Activated naive CD8-positive, alpha-beta T cell treated with anti-CD3 and anti-CD28 coated beads, Interleukin-2, amount 50 U/mL, for 24 hours (primary cell): ENCODE data around the gene MYL3.

Experiments used
- ATAC-seq: fragments of 150-1000 bp; cut with Tn5 transposase; one replicate; pipeline ENCODE4 v1.10.0; 2021
- DNase-seq: peaks from one replicate; pipeline ENCODE4 v3.0.0; 2021
- H3K27ac Mint-ChIP-seq: one replicate; pipeline ENCODE4 v1.8.0; 2021; ENCODE audit warnings: mild to moderate bottlenecking, mixed read lengths
- H3K27me3 Mint-ChIP-seq: one replicate; pipeline ENCODE4 v1.8.0; 2021; ENCODE audit warnings: mixed read lengths
- H3K36me3 Mint-ChIP-seq: one replicate; pipeline ENCODE4 v1.8.0; 2021; ENCODE audit warnings: low read depth, mixed read lengths
- H3K4me1 Mint-ChIP-seq: one replicate; pipeline ENCODE4 v1.8.0; 2021; ENCODE audit warnings: mixed read lengths
- H3K4me3 Mint-ChIP-seq: one replicate; pipeline ENCODE4 v1.8.0; 2021; ENCODE audit warnings: mild to moderate bottlenecking, moderate library complexity, mixed read lengths
- H3K9me3 Mint-ChIP-seq: one replicate; pipeline ENCODE4 v1.8.0; 2021; ENCODE audit warnings: mixed read lengths

MYL3 gene

GRCh38 chr3:46893763-46894162 is 30.5 kb upstream of the MYL3 start:
- no peak overlapping the region for H3K27ac Mint-ChIP-seq
- ATAC-seq = no peak
- peaks cover 2% of the 10 kb centered on the region for H3K4me1 Mint-ChIP-seq
- no peaks in the 10 kb centered on the region for H3K36me3 Mint-ChIP-seq
- H3K4me3 Mint-ChIP-seq = no peak overlapping the region
- peaks cover 47% of the 10 kb centered on the region for H3K27me3 Mint-ChIP-seq
- no peaks in the 10 kb centered on the region for H3K9me3 Mint-ChIP-seq
- no peak for DNase-seq

DNA sequence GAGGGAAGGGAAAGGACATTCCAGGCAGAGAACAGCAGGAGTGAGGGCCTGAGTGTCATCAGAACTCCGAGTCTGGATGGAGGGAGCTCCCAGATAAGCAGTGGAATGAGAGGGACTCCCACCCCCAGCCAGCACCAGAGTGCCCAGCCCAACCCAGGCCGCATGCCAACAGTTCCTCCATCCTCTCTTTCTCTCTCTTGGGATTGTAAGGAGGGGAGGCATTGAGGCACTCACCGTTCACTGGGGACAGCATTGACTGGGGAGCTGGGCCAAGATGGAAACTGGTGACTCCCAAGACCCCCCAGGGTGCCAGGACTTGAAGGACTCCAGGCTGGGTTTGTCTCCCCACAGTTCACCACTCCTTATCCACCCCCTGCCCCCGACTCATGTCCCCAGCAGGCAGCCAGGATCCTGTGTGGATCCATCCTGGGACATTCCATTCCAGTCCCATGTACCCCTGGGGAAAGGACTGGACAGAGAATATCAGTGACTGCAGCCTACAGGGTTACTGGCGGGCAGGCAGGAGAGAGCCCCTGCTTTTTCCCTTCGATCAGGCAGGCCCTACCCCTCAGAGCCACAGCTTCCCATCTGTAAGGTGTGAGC is 30.0 kb upstream of the MYL3 start:
- Mint-ChIP-seq H3K27ac (no peak overlapping the region), H3K9me3 (no peaks in the 10 kb centered on the region), H3K4me3 (no peak overlapping the region), H3K36me3 (no peaks in the 10 kb centered on the region), H3K27me3 (peaks cover 45% of the 10 kb centered on the region), H3K4me1 (peaks cover 2% of the 10 kb centered on the region)
- DNase-seq = no peak
- ATAC-seq = no peak

- ATAC-seq (no peak), DNase-seq (no peak)
- Mint-ChIP-seq H3K36me3 (no peaks in the 10 kb centered on the region), H3K27me3 (peaks cover 38% of the 10 kb centered on the region), H3K4me3 (peak overlapping the region; percentile 40), H3K27ac (no peak overlapping the region), H3K9me3 (no peaks in the 10 kb centered on the region), H3K4me1 (peaks cover 2% of the 10 kb centered on the region)
Measured at GRCh38 chr3:46892285-46893145, 29.3 kb upstream of the MYL3 start.

DNA sequence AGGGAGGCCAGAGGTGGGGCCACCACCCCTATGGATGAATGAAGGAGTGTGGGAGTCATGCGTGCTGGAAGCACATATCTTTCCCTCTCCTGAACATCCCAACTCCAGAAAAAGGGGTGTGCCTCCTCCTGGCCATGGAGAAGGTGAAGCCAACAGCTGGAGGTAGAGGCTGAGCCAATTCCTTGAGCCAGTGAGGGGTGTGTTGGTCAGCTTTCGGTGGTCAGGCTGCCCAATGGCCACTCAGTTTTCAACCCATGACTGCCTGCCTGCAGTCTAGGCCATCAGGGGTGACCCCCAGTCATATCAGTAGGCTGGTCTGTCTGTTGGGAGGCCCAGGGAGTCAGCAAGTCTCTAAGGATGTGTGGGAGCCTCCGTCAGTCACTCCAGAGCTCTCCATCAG is 27.9 kb upstream of the MYL3 start:
- DNase-seq (no peak), ATAC-seq (no peak)
- Mint-ChIP-seq H3K36me3 (no peaks in the 10 kb centered on the region), H3K27me3 (peaks cover 38% of the 10 kb centered on the region), H3K4me3 (no peak overlapping the region), H3K4me1 (peaks cover 2% of the 10 kb centered on the region), H3K9me3 (no peaks in the 10 kb centered on the region), H3K27ac (no peak overlapping the region)

- Mint-ChIP-seq H3K9me3 (no peaks in the 10 kb centered on the region), H3K4me1 (peaks cover 2% of the 10 kb centered on the region), H3K27ac (no peak overlapping the region), H3K27me3 (peaks cover 42% of the 10 kb centered on the region), H3K36me3 (no peaks in the 10 kb centered on the region), H3K4me3 (no peak overlapping the region)
- DNase-seq (no peak), ATAC-seq (no peak)
Measured at GRCh38 chr3:46890132-46890531, 26.9 kb upstream of the MYL3 start.

- Mint-ChIP-seq H3K36me3 (no peaks in the 10 kb centered on the region), H3K27ac (no peak overlapping the region), H3K9me3 (no peaks in the 10 kb centered on the region), H3K4me3 (no peak overlapping the region), H3K27me3 (peaks cover 47% of the 10 kb centered on the region), H3K4me1 (peaks cover 2% of the 10 kb centered on the region)
- ATAC-seq (no peak), DNase-seq (no peak)
Measured at GRCh38 chr3:46889381-46890110, 26.3 kb upstream of the MYL3 start.

DNA sequence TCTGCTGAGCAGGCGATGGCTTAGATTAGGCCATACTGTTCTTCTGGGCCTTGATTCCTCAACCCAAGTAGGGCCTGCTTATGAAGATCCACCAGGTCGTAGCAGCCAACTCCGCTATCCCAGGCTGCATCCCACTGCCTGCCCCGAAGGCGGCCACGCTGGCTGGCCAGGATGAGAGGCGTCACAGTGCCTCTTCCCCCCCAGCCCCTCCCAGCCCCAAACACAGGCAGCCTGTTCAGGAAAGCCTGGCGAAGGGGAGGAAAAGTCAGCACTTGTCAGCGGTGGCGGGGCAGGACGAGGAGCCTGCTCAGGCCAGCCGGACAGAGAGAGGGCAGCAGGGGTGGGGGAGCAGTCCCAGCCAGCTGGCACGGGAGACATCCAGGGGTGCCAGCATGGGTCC is 25.5 kb upstream of the MYL3 start:
- peaks cover 49% of the 10 kb centered on the region for H3K27me3 Mint-ChIP-seq
- ATAC-seq (no peak), DNase-seq (no peak)

DNA sequence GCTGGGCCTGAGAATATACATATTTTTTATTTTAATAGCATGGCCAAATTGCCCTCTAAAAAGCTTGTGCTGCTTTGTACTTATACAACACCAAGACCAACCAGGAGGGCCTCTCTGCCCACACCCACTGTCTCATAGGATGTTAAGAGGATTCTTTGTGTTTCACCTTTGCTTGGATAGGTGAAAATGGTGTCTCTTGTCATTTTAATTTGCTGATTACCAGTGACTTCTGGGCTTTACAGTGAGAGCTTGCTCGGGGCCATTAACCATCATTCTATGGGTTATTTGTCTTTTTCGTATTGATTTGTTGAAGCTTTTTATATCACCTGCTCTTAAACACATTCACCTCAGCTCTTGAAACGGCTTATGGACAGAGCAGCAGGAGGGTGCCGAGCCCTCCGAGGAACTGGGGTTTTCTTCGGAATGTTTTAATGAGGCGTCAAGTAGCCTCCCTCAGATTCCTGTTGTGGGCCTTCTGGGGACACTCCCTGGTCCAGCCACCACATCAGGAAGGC is 24.8 kb upstream of the MYL3 start:
- H3K4me1 Mint-ChIP-seq = peaks cover 2% of the 10 kb centered on the region
- H3K9me3 Mint-ChIP-seq = no peaks in the 10 kb centered on the region
- DNase-seq = no peak
- H3K27me3 Mint-ChIP-seq = peaks cover 46% of the 10 kb centered on the region
- H3K27ac Mint-ChIP-seq = no peak overlapping the region
- no peak overlapping the region for H3K4me3 Mint-ChIP-seq
- no peaks in the 10 kb centered on the region for H3K36me3 Mint-ChIP-seq
- no peak for ATAC-seq

More for the DNA sequence above, 25.5 kb upstream of the MYL3 start:
- Mint-ChIP-seq H3K36me3 (no peaks in the 10 kb centered on the region), H3K27ac (no peak overlapping the region), H3K4me1 (peaks cover 2% of the 10 kb centered on the region), H3K9me3 (no peaks in the 10 kb centered on the region), H3K4me3 (no peak overlapping the region)

DNA sequence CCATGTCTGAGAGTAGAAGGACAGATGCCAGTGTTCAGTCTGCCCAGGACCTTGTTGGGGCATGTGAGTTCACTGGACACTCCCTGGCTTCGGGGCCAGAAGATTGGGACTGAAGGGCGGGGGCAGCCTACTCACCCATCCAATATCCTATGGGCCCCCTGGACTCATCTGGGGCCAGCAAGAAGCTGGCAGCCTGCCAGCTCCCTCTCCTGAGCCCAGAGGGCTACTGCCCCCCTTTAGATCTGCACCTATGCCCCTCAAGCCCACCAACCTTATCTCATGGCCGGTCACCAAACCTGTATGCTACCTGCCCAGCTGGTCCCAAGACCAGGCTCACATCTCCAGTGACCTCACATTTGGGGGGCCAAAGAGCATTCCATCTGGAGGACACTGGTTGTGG is 22.4 kb upstream of the MYL3 start:
- H3K36me3 Mint-ChIP-seq = no peaks in the 10 kb centered on the region
- H3K27ac Mint-ChIP-seq = no peak overlapping the region
- H3K4me1 Mint-ChIP-seq = peaks cover 4% of the 10 kb centered on the region
- DNase-seq (no peak), ATAC-seq (no peak)
- no peaks in the 10 kb centered on the region for H3K9me3 Mint-ChIP-seq
- H3K27me3 Mint-ChIP-seq = peaks cover 32% of the 10 kb centered on the region
- no peak overlapping the region for H3K4me3 Mint-ChIP-seq

DNA sequence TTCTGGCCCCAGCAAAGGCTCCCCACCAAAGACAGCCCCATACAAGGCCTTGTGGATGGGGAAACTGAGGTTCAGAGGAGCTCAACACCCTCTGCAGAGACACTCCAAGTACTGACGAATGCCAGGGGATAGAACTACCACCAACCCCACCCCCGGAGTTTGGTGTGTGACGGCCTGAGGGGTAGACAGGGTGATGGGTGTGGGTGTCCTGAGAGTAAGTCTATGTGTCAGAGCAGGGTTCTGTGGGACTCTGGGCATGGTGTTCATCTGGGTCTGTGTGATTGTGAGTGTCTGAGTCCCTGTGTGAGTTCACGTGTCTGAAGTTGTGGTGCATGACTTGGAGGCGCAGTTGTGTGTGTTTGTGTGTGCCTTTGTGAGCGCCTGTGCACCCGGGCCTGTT is 21.7 kb upstream of the MYL3 start:
- H3K9me3 Mint-ChIP-seq = no peaks in the 10 kb centered on the region
- ATAC-seq (no peak), DNase-seq (no peak)
- H3K4me3 Mint-ChIP-seq = no peak overlapping the region
- peaks cover 38% of the 10 kb centered on the region for H3K27me3 Mint-ChIP-seq
- no peak overlapping the region for H3K27ac Mint-ChIP-seq
- H3K4me1 Mint-ChIP-seq = peaks cover 6% of the 10 kb centered on the region
- H3K36me3 Mint-ChIP-seq = no peaks in the 10 kb centered on the region

- no peak for ATAC-seq
- Mint-ChIP-seq H3K27ac (no peak overlapping the region), H3K4me1 (peaks cover 6% of the 10 kb centered on the region), H3K4me3 (no peak overlapping the region), H3K9me3 (no peaks in the 10 kb centered on the region), H3K27me3 (peaks cover 41% of the 10 kb centered on the region), H3K36me3 (no peaks in the 10 kb centered on the region)
- no peak for DNase-seq
Measured at GRCh38 chr3:46884427-46884826, 21.2 kb upstream of the MYL3 start.

- Mint-ChIP-seq H3K36me3 (no peaks in the 10 kb centered on the region), H3K9me3 (no peaks in the 10 kb centered on the region), H3K27me3 (peaks cover 44% of the 10 kb centered on the region), H3K4me3 (peak overlapping the region; percentile 36), H3K27ac (no peak overlapping the region), H3K4me1 (peaks cover 6% of the 10 kb centered on the region)
- DNase-seq (no peak), ATAC-seq (no peak)
Measured at GRCh38 chr3:46883830-46884185, 20.6 kb upstream of the MYL3 start.

- no peaks in the 10 kb centered on the region for H3K36me3 Mint-ChIP-seq
- H3K9me3 Mint-ChIP-seq = no peaks in the 10 kb centered on the region
- peaks cover 44% of the 10 kb centered on the region for H3K27me3 Mint-ChIP-seq
- H3K27ac Mint-ChIP-seq = no peak overlapping the region
- H3K4me3 Mint-ChIP-seq = peak overlapping the region; percentile 36
- no peak for DNase-seq
- no peak for ATAC-seq
- H3K4me1 Mint-ChIP-seq = peaks cover 6% of the 10 kb centered on the region
Measured at GRCh38 chr3:46883054-46883829, 20.0 kb upstream of the MYL3 start.

GRCh38 chr3:46882377-46883053 is 19.3 kb upstream of the MYL3 start:
- H3K27ac Mint-ChIP-seq = no peak overlapping the region
- H3K9me3 Mint-ChIP-seq = no peaks in the 10 kb centered on the region
- H3K27me3 Mint-ChIP-seq = peaks cover 44% of the 10 kb centered on the region
- no peak for DNase-seq
- H3K4me3 Mint-ChIP-seq = peak overlapping the region; percentile 64
- ATAC-seq = peak; percentile 10
- H3K4me1 Mint-ChIP-seq = peaks cover 6% of the 10 kb centered on the region
- no peaks in the 10 kb centered on the region for H3K36me3 Mint-ChIP-seq
